NCI-H187 (cell line): ENCODE results near the gene SPATA6.
"Not testable (repeated sequence)": the region's sequence is repeated elsewhere in the genome, so short reads cannot be mapped to it uniquely, and the experiment has no call there.

ENCODE experiments used
- DNase-seq, 2 experiments: peaks; one replicate each; lab custom pipeline; 2025; lab: John Stamatoyannopoulos, UW

SPATA6 gene

DNA sequence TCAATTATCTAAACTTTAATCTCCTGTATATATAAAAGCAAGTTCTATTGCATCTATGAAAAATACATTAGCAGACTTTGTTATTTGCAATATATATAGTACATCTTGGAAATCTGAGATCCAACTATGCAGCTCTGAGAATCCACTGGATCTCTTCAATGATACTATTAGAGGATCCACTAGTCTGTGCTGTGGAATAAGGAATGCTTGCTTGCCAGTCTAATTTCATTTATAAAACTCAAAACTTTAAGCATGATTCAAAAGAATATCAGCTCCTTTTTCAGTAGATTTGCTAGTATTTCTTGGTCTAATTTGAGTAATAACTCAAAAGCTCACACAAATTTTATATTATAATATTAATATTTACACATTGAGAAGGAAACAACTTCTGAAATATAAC lies 115.1 kb downstream of the SPATA6 start:
- DNase-seq: no peak

DNA sequence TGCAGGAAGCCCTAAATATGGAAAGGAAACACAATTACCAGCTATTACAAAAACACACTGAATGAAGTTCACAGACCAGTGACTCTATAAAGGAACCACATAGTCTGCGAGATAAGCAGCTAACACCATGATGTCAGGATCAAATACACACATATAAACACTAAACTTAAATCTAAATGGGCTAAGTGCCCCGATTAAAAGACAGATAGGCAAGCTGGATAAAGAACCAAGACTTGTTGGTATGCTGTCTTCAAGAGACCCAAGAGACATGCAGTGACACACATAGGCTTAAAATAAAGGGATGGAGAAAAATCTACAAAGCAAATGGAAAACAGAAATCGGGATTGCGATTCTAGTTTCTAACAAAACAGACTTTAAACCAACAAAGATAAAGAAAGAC lies 127.6 kb downstream of the SPATA6 start:
- no peak for DNase-seq

DNA sequence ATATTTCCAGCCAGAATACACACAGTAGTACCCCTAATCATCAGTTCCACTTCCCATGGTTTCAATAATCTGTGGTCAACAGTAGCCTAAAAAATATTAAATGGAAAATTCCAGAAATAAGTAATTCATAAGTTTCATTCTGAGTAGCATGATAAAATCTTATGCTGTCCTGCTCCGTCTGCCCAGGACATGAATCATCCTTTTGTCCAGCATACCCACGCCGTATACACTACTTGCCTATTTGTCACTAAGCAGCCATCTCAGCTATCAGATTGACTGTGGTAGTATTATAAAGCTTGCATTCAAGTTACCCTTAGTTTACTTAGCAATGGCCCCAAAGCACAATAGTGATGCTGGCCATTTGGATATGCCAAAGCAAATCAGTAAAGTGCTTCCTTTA lies 130.8 kb downstream of the SPATA6 start:
- no peak for DNase-seq

- DNase-seq: no peak
Observed at GRCh38 chr1:48338257-48338656, 133.7 kb downstream of the SPATA6 start.

- DNase-seq: no peak
Observed at GRCh38 chr1:48333316-48333715, 138.7 kb downstream of the SPATA6 start.

DNA sequence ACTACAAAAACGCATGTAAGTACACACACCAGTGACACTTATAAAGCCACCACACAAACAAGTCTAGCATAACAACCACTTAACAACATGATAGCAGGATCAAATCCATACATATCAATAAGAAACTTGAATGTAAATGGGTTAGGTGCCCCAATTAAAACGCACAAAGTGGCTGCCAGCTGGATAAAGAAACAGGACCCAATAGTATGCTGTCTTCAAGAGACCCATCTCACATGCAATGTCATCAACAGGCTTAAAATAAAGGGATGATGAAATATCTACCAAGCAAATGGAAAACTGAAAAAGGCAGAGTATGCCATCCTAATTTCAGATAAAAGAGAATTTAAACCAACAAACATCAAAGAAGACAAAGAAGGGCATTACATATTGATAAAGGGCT lies 139.9 kb downstream of the SPATA6 start:
- no peak for DNase-seq

DNA sequence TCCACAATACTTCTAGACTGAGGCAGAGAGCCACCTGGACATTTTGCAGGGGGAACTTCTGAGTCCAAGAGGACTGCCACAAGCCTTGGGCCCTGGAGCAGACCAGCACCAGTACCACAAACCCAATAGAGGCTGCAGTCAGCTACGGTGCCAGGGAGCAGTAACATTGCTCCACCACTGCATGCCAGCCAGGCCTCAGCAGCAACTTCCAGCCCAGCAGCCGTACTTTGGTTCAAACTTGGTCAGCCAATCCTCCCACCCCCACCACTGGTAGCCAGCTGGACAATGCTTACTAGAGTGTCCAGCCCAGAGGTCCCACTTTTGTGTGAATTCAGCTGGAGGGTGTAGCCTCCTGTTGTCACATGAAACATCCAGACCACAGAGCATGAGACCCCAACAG lies 142.1 kb downstream of the SPATA6 start:
- no peak for DNase-seq

DNA sequence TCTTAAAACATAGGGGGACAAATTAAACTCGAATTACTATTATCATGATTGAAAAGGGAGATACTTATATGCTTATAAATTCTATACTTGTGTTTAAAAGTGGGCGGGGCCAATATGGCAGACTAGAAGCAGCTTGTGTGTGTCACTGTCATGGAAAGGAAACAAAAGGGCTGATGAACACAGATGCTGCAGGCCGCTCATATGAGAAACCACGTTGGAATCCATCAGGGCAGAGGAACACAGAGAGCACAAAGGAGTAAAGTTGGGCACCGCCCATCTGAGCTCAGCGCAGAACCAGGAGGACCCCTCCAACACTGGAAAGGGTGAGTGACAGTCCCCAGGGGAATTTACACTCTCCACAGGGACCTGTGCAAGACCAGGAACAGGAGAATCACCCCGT lies 142.5 kb downstream of the SPATA6 start:
- no peak for DNase-seq

DNA sequence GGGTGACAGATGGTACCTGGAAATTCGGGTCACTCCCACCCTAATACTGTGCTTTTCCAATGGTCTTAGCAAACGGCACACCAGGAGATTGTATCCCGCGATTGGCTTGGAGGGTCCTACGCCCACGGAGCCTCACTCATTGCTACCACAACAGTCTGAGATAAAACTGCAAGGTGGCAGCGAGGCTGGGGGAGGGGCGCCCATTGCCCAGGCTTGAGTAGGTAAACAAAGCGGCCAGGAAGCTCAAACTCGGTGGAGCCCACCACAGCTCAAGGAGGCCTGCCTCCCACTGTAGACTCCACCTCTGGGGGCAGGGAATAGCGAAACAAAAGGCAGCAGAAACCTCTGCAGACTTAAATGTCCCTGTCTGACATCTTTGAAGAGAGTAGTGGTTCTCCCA lies 160.2 kb downstream of the SPATA6 start:
- DNase-seq: not testable (repeated sequence)

GRCh38 chr1:48309564-48310082 lies 162.4 kb downstream of the SPATA6 start:
- no peak for DNase-seq

- no peak for DNase-seq
Observed at GRCh38 chr1:48302652-48303051, 169.4 kb downstream of the SPATA6 start.

- no peak for DNase-seq
Observed at GRCh38 chr1:48294656-48295055, 177.3 kb downstream of the SPATA6 start.

- DNase-seq: not testable (repeated sequence)
Observed at GRCh38 chr1:48294094-48294493, 177.9 kb downstream of the SPATA6 start.

GRCh38 chr1:48292706-48293105 lies 179.3 kb downstream of the SPATA6 start:
- no peak for DNase-seq

DNA sequence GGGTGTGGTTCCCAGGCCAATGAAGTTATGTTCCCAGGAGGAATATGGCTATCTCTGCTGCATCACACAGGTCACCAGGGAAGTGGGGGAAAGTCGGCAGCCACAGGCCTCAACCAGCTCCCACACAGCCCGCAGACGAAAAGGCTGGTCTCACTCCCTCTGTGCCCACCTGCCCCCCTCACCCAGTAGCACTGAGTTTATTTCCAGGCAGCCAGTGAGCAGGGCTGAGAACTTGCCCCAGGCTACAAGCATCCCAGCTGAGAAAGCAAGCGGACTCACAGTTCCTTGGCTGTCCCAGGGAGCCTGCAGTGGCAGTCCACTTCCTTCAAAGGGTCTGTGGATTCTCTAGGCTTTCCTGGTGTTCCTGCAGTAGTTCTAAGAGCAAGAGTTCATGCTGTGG lies 180.6 kb downstream of the SPATA6 start:
- no peak for DNase-seq

DNA sequence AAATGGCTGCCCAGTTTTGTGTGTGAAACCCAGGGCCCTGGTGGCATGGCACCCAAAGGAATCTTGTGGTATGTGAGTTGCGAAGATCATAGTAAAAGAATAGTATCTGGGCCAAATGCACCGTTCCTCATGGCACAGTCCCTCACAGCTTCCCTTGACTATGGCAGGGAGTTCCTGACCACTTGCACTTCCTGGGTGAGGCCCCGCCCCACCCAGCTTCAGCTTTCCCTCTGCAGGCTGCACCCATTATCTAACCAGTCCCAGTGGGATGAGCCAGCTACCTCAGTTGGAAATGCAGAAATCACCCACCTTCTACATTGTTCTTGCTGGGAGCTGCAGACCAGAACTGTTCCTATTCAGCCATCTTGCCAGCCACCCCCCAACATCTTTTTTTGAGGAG lies 186.5 kb downstream of the SPATA6 start:
- no peak for DNase-seq

DNA sequence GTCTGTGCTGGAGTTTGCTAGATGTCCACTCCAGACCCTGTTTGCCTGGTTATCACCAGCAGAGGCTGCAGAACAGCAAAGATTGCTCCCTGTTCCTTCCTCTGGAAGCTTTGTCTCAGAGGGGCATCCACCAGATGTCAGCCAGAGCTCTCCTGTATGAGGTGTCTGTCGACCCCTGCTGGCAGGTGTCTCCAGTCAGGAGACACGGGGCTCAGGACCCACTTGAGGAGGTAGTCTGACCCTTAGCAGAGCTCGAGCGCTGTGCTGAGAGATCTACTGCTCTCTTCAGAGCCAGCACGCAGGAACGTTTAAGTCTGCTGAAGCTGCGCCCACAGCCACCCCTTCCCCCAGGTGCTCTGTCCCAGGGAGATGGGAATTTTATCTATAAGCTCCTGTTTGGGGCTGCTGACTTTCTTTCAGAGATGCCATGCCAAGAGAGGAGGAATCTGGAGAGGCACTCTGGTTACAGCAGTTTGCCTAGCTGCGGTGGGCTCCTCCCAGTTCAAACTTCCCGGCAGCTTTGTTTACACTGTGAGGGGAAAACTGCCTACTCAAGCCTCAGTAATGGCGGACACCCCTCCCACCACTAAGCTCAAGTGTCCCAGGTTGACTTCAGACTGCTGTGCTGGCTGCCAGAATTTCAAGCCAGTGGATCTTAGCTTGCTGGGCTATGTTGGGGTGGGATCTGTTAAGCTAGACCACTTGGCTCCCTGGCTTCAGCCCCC lies 187.1 kb downstream of the SPATA6 start:
- not testable (repeated sequence) for DNase-seq

DNA sequence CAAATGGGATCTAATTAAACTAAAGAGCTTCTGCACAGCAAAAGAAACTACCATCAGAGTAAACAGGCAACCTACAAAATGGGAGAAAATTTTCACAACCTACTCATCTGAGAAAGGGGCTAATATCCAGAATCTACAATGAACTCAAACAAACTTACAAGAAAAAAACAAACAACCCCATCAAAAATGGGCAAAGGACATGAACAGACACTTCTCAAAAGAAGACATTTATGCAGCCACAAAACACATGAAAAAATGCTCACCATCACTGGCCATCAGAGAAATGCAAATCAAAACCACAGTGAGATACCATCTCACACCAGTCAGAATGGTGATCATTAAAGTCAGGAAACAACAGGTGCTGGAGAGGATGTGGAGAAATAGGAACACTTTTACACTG lies 189.7 kb downstream of the SPATA6 start:
- not testable (repeated sequence) for DNase-seq

- not testable (repeated sequence) for DNase-seq
Observed at GRCh38 chr1:48277437-48277836, 194.6 kb downstream of the SPATA6 start.

DNA sequence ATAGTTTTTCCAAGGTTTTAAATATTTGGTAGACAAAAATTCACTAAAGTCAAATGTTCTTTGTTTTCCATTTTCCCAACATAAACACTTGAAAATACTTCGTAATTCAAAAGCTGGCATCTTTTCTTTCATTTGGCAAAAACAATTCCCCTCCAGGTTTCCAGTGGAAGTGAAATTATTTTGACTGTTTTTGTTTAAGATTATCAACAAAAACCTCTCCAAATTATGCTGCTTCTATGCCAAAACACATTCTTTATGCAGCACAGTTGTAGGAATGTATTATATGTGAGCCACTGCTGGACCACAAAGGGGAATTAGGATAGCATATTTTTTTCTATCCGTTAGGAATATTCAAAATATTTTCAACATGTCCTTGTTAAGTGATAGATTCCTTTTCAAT lies 205.4 kb downstream of the SPATA6 start:
- no peak for DNase-seq

DNA sequence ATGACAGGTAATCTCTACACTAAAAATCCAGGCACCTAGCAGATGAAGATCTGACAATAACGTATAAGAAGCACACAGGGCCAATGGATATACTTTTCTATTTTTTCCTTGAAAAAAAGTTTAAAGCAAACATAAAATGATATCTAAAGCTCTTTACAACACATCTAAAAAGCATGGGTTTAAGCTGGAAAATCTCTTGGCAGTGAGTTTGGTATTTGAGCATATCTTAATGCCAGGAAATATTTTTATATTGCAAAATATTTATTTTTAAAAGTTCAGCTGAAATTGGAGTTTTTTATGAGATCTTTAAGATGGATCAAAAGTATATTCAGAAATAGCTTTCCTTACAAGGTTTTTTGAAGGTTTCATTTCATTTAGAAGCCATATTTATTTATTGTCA lies 209.0 kb downstream of the SPATA6 start:
- no peak for DNase-seq

DNA sequence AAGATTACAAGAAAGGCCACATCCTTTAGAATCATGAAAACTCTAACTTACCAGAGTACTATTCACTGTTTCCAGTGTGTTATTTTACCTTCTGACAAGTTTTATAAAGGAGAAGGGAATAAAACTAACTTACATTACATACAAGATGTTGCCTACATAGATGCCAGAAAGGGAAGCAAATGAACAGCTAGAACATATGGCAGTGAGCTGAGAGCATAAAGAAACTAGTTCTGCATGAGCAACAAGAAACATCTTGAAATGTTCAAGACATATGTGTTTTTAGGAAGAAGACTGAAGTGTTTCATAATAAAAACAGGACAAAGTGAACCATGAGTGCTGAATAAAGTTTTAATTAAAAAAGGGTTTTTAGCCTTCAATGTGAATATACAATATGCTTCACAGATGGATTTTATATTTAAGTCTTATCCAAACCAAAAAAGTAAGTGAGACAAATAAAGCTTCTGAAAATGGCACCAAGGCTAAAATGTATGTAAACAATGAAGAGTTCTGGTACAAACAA lies 210.1 kb downstream of the SPATA6 start:
- no peak for DNase-seq

DNA sequence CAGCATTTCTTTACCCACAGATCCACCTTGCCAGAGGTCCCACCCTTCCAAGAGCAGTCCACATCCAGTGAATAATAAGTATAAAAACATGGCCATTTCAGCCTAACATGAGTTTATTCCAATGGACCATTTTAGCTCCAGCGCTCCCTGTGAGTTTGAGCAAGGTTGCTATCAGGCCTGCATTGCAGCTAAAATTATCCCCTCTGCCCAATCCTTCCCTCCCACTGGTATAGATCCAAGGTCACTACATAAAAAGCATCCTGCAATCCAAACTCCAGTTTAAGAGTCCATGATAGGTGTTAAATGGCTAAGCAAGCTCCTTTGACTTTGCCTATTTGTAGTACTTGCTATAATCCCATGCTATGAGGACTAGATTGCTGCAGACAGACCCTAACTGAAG lies 213.9 kb downstream of the SPATA6 start:
- no peak for DNase-seq

DNA sequence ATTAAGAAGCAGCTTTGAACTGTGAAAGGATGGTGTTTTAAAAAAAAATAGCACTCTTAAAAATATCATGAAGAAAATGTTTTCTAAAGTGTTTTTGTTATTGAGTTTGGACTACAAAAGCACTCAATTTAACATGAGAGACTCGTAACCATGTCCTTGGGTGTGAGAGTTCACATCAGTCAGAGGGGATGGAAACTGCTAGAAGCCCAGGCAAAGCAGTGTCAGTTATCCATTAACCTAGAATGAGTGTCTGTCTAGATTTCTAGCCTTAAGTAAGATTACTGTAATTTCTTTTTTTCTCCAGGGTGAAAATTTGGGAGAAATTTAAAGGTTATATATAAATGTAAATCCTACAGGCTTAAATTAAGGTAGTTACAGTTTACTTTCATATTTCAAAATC lies 217.8 kb downstream of the SPATA6 start:
- DNase-seq: no peak
